HG03135 (cell line): ENCODE measurements around the gene N4BP2L2.

Experiments used
- ATAC-seq: cut with Tn5 transposase; IDR thresholded peaks from one replicate; pipeline ENCODE4 v1.9.1; 2021; ENCODE audit warnings: mild to moderate bottlenecking, moderate library complexity; ENCODE audit not compliant: unreplicated experiment

N4BP2L2 gene

GRCh38 chr13:32535115-32535514 lies 3.5 kb downstream of the N4BP2L2 start:
- ATAC-seq, result no peak

- peak; percentile 64 for ATAC-seq
Observed at GRCh38 chr13:32530841-32531253, 7.7 kb downstream of the N4BP2L2 start.

DNA sequence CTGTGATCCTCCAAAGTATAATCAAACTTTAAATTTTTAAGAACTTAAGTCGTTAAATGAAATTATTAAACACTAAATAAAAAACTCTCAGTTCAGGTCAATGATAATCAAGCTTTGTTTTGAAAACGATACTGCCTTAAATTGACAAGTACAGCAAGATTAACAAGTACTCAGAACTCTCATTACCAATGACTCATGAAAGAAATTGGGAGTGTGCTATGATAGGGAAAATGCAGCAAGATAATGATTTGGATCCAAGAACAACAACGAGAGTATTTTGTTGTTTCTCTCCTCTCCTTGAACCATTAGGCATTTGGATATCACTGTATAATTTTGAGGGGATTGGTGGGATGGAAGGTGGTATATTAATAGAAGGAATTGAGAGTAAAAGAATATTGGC lies 10.2 kb downstream of the N4BP2L2 start:
- ATAC-seq, result no peak

DNA sequence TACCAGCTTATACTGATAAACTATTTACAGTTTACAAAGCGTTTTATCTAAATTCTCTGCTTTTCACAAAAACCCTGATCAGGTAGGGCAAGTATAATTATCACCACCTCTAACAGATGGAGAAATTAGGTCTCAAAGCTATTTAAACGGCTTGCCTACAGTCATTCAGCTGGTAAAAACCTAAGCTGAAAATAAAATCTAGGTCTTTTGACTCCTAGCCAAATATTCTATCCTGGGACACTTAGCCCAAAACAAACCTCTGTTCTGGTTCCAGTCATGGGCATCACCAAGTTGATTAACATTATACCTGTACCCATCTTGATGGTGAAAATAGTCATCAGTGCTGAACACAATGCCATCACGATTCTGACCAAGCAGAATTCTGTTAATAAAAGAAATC lies 11.4 kb downstream of the N4BP2L2 start:
- no peak for ATAC-seq

DNA sequence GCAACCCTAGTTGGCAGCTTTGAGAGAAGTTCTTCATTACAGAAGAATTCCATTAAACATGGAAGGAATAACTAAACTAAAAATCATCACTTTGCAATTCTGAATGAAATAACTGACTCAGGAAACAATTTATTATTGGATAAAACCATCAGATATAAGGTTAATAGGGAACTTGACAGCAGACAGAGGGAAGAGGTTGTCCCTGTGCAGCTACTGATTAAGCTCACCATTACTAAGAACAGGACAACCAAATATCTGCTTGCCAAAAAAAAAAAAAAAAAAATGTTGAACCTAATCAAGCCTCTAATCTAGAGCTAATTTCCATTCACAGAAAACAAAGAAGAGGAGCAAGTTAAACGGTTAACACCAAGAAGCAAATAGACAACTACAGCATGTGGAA lies 12.8 kb downstream of the N4BP2L2 start:
- ATAC-seq, result no peak

DNA sequence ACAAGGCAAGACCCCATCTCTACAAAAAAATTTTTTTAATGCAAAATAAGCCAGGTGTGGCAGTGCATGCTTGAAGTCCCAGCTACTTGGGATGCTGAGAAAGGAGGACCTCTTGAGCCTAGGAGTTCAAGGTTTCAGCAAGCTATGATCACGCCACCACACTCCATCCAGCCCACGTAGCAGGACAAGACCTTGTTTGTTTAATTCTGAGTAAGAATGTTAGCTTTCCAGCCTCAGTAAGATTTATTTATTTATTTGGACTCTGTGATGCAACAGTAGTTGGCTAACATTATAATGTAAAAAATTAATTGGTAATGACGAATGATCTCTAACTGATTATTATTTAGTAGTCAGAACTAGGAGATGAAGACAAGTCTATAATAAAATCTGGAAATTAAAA lies 23.3 kb downstream of the N4BP2L2 start:
- ATAC-seq, result no peak

DNA sequence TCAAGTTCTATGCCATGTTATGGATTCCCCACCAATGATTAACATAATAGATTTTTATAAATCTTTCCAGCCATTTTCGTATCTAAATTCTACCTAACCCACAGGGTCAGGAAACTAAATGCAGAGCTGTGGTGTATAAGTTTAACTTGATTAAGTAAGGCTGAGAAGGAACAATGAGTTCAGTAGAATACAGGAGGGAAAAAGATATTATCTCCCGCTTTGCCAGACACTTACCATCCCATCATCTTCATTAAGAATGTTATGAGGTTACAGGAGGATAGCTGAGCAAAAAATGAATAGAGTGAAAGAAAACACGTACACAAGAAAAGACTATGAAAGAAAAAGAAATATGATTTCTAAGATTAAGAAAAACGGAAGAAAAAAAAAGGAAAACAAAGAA lies 27.1 kb downstream of the N4BP2L2 start:
- no peak for ATAC-seq

GRCh38 chr13:32504876-32505275 lies 33.7 kb downstream of the N4BP2L2 start:
- no peak for ATAC-seq

DNA sequence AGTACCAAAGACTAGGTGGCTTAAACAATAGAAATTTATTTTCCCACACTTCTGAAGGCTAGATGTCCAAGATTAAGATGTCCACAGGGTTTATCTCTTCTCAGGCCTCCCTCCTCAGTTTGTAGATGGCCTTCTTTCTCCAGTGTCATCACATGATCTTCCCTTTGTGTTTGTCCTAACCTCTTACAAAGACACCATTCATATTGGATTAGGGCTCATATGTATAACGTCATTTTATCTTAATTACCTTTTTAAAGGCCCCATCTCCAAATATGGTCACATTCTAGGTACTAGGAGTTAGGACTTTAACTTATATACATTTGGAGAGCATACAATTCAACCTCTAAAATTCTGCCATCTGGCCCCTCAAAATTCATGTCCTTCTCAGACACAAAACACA lies 34.3 kb downstream of the N4BP2L2 start:
- ATAC-seq, result no peak

- ATAC-seq, result no peak
Observed at GRCh38 chr13:32503727-32504126, 34.9 kb downstream of the N4BP2L2 start.

GRCh38 chr13:32501064-32501463 lies 37.5 kb downstream of the N4BP2L2 start:
- ATAC-seq, result no peak

GRCh38 chr13:32499538-32500210 lies 38.9 kb downstream of the N4BP2L2 start:
- ATAC-seq, result no peak

- ATAC-seq, result no peak
Observed at GRCh38 chr13:32497589-32497988, 41.0 kb downstream of the N4BP2L2 start.

- no peak for ATAC-seq
Observed at GRCh38 chr13:32496599-32497160, 41.9 kb downstream of the N4BP2L2 start.

GRCh38 chr13:32495841-32496240 lies 42.8 kb downstream of the N4BP2L2 start:
- ATAC-seq, result no peak

DNA sequence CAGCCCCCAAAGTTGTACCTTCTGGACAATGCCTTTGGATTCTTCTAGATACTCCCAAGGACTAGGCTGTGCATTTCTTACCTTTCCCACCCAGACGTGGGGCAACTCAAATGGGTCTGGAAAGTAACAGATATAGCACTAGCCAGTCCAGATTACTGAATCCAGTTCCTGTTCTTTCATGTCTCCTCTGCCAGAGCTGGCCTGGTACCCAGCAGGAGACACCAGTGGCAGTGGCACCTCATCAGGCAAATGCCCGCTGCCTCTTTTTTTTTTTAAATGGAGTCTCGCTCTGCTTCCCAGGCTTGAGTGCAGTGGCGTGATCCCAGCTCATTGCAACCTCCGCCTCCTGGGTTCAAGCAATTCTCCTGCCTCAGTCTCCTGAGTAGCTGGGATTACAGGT lies 43.2 kb downstream of the N4BP2L2 start:
- ATAC-seq, result no peak

GRCh38 chr13:32491028-32491427 lies 47.6 kb downstream of the N4BP2L2 start:
- no peak for ATAC-seq

- ATAC-seq, result no peak
Observed at GRCh38 chr13:32476892-32477291, 61.7 kb downstream of the N4BP2L2 start.

- no peak for ATAC-seq
Observed at GRCh38 chr13:32476021-32476731, 62.4 kb downstream of the N4BP2L2 start.

GRCh38 chr13:32474999-32475792 lies 63.4 kb downstream of the N4BP2L2 start:
- no peak for ATAC-seq

DNA sequence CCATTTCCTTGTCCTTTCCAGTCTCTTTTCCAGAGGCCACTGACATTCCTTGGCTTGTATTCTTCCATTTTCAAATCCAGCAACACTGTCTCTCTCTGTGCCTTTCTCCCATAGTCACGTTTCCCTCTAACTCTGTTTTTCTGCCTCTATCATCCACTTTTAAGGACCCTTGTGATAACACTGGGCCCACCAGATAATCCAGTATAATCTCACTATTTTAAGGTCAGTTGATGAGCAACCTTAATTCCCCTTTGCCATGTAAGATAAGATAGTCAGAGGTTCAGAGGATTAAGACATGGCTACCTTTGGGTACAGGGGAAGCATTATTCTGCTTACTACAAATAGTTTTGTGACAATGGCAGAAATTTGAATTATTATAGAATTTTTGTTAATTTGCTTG lies 64.9 kb downstream of the N4BP2L2 start:
- ATAC-seq, result no peak
